GM19372 (cell line): ENCODE measurements around the gene MID1.
"Not testable (repeated sequence)": the region's sequence is repeated elsewhere in the genome, so short reads cannot be mapped to it uniquely, and the experiment has no call there.

Experiments used
- ATAC-seq: cut with Tn5 transposase; IDR thresholded peaks from one replicate; pipeline ENCODE4 v1.9.1; 2021; ENCODE audit warnings: mild to moderate bottlenecking, low read depth, moderate library complexity; ENCODE audit not compliant: unreplicated experiment

The MID1 gene

GRCh38 chrX:10617999-10618351 is 2.4 kb downstream of the MID1 start:
- ATAC-seq: no peak

DNA sequence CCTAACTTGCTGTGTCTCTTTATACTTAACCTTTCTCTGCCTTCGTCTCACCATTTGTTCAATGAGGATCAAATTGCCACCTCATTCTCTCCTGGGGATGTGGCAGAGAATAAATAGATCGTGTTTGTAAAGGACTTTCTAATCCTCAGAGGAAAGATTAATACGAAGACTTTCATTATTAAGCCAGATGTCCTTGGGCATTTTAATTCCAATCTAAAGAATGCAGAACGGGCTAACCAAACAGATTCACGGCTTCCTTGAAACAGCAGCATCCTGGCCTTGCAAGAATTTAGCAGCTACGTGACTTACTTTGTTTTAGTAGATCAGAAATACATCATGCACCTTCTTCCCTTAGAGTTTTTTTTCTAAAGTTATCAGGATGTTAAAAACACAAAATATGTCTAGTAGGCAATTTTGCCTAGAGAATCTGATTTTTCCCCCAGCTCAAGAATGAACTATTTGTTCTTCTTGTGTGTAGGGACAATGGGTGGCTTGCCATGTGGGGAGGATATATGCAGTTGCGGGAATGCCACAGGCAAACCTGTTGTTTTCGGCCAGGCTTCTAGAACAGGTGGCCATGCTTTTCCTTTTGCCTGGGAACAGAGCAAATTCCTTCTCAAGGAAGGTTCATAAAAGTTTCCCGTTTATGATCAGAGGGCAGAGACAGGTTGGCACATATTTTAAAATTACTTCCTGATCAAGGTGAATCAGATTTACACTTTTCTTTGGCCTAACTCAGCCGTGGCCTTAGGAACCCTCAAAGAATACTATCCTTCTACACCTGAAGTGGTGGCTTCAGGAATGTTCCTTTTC is 3.0 kb downstream of the MID1 start:
- ATAC-seq: no peak

DNA sequence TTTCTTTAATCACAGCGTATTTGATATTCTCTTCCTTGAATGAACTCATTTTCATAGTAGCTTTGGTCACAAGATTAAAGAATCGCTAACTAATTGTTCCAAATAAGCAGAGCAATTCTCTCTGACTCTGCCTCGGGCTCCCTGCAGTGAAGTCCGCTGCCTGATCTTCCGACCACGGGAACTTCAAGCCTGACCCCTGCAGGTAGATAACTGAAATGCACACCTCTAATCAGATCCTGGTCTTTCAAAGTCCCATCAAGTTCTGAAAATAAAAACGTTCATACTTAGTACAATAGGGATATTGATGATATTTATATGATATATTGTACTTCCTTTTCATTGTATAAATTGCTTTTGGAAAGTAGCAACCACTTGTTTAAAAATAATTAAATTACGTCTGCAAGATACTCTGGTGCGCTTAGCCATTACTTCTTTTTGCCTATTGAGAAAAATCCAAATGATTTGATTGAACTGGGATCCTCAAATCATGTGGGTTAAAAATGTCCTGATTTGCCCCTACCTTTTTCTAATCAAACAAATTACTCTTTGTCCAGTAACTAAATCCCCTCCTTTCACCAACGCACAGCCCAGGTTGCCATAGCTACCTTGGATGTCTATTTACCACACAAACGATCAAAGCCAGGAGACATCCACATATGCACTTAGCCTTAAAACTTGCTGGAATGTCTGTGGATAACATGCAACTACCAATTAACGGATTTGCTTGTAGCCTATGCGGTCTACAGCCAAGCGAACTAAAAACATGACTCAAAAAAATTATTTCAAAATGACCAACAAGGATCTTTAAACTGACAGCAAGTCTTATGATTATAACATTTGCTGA is 4.2 kb downstream of the MID1 start:
- peak; percentile 62 for ATAC-seq

DNA sequence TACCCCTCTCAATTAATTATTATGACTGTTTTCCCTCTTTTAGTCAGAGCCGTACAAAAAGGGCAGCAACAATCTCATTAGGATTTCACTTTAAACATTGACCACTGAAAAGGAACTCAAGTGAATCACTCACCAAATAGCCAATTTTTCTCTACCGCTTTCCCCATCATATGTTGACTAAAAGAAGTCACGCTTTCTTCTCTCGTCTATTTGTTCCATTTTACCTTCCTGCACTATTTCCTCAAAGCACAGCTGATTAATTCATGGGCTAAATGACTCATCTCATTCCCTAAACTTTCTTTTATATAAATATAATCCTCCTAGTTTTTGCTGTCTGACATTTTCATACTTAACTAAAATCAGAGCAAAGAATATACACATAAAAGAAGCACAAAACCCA is 8.2 kb downstream of the MID1 start:
- ATAC-seq: no peak

DNA sequence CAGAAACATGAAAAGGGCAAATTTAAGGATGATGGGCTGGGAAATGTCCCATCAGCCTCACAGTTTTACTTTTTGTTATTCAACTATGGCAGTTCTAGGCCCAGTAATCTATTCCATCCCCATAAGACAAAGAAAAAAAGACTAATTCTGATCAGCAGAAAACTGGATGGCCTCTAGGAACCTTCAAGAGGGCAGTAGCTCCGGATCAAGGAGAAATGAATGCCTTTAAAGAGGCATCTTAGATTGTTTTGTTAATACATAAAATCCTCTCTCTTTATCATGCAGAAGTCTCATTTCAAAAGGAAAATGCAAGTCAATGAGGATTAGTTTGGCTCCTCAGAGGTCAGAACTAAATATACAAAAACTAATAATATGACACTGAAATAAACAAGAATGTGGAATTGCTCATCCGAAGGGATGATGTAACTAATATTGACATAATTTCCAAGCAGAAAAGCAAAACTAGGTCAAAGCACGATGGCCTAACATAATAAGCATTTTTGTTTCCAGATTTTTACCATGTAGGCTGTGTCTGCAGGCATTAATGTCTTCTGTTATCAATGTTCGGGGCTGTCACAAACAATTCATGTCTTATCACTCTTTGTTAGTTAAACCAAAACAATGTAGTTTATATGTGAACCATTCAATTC is 8.8 kb downstream of the MID1 start:
- no peak for ATAC-seq

- ATAC-seq: no peak
Observed at GRCh38 chrX:10608099-10608498, 12.3 kb downstream of the MID1 start.

DNA sequence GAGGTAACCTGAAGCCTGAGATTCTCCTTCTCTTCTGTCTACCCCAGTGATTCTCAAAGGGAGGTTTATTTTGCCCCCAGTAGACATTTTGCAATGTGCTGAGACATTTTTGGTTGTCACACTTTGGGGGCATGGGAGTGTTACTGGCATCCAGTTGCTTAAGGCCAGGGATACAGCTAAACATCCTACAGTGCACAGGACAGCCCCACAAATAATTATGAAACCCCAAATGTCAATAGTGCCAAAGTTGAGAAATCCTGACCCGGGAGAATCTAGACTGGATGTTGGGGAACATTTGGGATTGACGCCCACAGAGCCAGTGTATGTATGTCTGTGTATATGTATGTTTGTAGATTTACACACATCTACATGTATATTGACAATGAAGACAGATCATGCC is 13.2 kb downstream of the MID1 start:
- ATAC-seq: no peak

DNA sequence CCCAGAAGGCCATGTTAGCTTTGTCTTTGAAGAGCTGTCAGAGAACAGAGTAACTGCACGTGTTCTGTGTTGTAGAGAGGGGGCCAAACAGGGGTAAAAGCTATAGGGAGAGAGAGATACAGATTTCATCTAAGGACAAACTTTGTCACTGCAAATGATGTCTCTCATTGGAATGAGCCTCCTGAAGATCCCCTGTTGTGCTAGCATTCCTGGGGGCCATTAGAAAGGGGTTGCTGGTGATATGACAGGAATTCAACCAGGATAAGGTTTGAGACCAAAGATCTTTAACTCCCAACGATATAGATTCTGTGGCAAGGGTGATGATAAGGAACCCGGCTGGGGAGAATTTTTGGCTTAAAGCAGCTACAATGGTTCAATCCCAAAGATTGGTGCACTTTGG is 16.8 kb downstream of the MID1 start:
- no peak for ATAC-seq

DNA sequence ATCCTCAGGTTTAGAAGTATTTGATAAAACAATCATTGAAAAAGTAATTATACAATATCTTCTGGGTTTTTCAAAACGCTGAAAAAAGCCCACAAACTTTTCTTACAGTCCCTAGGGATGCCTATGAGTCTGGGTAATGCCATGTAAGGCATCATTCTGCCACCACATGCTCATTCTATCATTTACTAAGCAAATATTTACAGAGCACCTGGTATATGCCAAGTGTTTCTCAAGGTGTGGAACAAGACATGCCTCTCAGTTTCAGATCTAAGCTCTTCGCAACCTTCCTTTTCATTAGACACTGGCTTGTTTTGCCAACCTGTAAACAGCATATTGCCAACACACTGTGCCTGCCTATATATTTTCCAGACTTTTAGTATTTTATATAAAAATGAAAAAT is 17.7 kb downstream of the MID1 start:
- no peak for ATAC-seq

- no peak for ATAC-seq
Observed at GRCh38 chrX:10600479-10600878, 19.9 kb downstream of the MID1 start.

- ATAC-seq: no peak
Observed at GRCh38 chrX:10598540-10598939, 21.8 kb downstream of the MID1 start.

DNA sequence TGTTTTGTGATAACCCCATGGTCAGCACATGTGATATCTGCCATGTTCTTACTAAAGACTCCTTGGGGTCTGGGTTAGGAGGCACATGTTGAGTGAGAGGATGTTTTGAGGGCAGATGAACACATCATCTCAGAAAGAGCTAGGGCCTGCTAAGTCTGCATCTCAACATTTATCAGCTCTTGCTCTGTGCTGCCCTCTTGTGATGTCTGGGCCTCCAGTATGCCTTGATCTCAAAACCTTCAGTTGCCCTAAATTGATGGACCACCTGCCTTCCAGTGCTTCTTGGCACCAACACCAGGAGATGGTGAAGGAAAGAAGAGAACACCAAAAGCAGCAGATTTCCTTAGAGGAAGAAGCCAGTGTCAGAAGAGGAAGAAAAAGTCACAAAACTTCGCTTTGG is 22.5 kb downstream of the MID1 start:
- ATAC-seq: no peak

DNA sequence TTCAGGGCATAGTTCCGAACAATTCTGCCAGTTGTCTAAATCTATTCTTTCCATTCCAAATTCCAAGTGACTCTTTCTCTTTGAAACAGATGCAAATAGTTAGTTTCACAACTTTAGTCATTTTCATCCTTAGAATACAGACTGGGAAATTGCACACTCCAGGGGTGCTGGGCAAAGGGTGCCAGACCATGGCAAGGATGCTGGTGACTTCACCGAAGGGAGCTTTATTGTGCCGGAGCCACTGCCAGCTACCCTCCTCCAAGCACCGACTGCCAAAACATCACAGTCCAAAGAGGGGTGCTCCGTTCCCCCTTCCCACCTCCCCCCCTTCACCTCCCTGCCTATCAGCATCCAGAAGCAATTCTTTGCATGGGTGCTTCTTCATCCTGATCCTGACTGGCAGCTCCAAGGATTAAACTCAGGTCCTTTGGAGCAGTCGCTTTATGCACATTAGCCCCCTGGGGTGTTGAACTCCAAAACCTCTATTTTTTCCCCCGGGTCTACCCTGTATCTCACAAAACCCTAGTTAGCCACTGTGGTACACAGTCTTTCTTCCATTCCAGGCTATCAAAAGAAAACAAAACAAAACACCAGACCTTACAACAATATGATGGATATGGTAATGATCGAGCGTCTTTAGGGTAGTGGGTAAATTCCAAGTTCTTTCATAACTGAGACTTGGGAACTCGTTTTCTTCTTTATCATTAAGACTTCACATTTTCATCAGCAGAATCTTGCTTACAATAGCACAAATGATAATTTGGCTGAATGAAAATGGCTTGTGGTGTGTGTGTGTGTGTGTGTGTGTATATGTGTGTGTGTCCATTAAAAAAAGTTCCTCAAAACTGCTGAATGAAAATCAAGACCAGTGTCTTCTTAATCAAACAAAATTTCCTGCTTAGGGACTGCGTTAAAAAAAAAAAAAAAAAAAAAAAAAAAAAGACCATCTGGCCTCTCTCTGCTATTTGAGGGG is 28.7 kb downstream of the MID1 start:
- ATAC-seq: no peak

GRCh38 chrX:10589787-10590186 is 30.6 kb downstream of the MID1 start:
- not testable (repeated sequence) for ATAC-seq

GRCh38 chrX:10589098-10589497 is 31.3 kb downstream of the MID1 start:
- no peak for ATAC-seq

- ATAC-seq: not testable (repeated sequence)
Observed at GRCh38 chrX:10584882-10585281, 35.5 kb downstream of the MID1 start.

GRCh38 chrX:10582945-10583344 is 37.4 kb downstream of the MID1 start:
- ATAC-seq: no peak

- ATAC-seq: no peak
Observed at GRCh38 chrX:10582215-10582733, 38.1 kb downstream of the MID1 start.

GRCh38 chrX:10579112-10580011 is 41.0 kb downstream of the MID1 start:
- no peak for ATAC-seq
